ENCODE results near the gene CCDC192. TPM values are rescaled to one million over a fixed set of nuclear protein-coding genes. Genes with fewer than 3 reads are reported as not detected.

The CCDC192 gene
- polyA plus RNA-seq, 1 donor from 2014 or later, result not detected

GRCh38 chr5:127702434-127702833 is 757 bp upstream of the CCDC192 start:
- H3K27ac ChIP-seq (ENCODE audit: low read length), result no peak overlapping the region
- no peak for TF ChIP-seq REST (IDR thresholded peaks at IDR 0.05; ENCODE audit: borderline replicate concordance)
- no peak for TF ChIP-seq SMC3 (conservative IDR thresholded peaks at IDR 0.05; ENCODE audit: poor library complexity)
- TF ChIP-seq EZH2 (IDR thresholded peaks at IDR 0.05; ENCODE audit: borderline replicate concordance, insufficient read depth, low read length, poor library complexity, severe bottlenecking), result no peak
- TF ChIP-seq RAD21 (conservative IDR thresholded peaks at IDR 0.05), result no peak
- TF ChIP-seq POLR2AphosphoS5 (IDR thresholded peaks at IDR 0.05), result no peak
- no peak for TF ChIP-seq CTCF (IDR thresholded peaks at IDR 0.05; ENCODE audit: poor library complexity, severe bottlenecking)
- TF ChIP-seq TAF1 (IDR thresholded peaks at IDR 0.05; ENCODE audit: low read depth), result no peak
- no peak for TF ChIP-seq EP300 (conservative IDR thresholded peaks at IDR 0.05; ENCODE audit: poor library complexity, severe bottlenecking)
- TF ChIP-seq MXI1 (conservative IDR thresholded peaks at IDR 0.05; ENCODE audit: poor library complexity, severe bottlenecking), result no peak
- no peaks in the 10 kb centered on the region for H4K20me1 ChIP-seq (ENCODE audit: insufficient read depth)
- no peak overlapping the region for H3K4me3 ChIP-seq (ENCODE audit: low read length)
- H3K4me2 ChIP-seq (ENCODE audit: low read length), result no peak overlapping the region
- H3K9ac ChIP-seq (ENCODE audit: low read length), result no peak overlapping the region
- no peaks in the 10 kb centered on the region for H3K36me3 ChIP-seq (ENCODE audit: insufficient read depth, low read length)
- H3K9me3 ChIP-seq (ENCODE audit: low read length), result no peaks in the 10 kb centered on the region
- H3K27me3 ChIP-seq (ENCODE audit: insufficient read depth, low read depth, low read length), result no peaks in the 10 kb centered on the region
- no peaks in the 10 kb centered on the region for H3K9me2 ChIP-seq (ENCODE audit: insufficient read depth, low read length)
- H3F3A ChIP-seq (ENCODE audit: insufficient read depth, low read length, poor library complexity, severe bottlenecking), result no peaks in the 10 kb centered on the region
- H2AFZ ChIP-seq (ENCODE audit: low read depth, low read length), result no peak overlapping the region
- no peaks in the 10 kb centered on the region for H3K79me2 ChIP-seq (replicated peaks; ENCODE audit: insufficient read depth, low read length)

GRCh38 chr5:127705120-127705892 is 2.1 kb downstream of the CCDC192 start:
- H4K20me1 ChIP-seq (ENCODE audit: insufficient read depth), result no peaks in the 10 kb centered on the region
- no peak overlapping the region for H3K4me3 ChIP-seq (ENCODE audit: low read length)
- no peaks in the 10 kb centered on the region for H3K27me3 ChIP-seq (ENCODE audit: insufficient read depth, low read depth, low read length)
- no peaks in the 10 kb centered on the region for H3F3A ChIP-seq (ENCODE audit: insufficient read depth, low read length, poor library complexity, severe bottlenecking)
- no peak overlapping the region for H2AFZ ChIP-seq (ENCODE audit: low read depth, low read length)
- H3K4me2 ChIP-seq (ENCODE audit: low read length), result no peak overlapping the region
- H3K27ac ChIP-seq (ENCODE audit: low read length), result no peak overlapping the region
- no peaks in the 10 kb centered on the region for H3K79me2 ChIP-seq (replicated peaks; ENCODE audit: insufficient read depth, low read length)
- no peak for TF ChIP-seq POLR2AphosphoS5 (IDR thresholded peaks at IDR 0.05)
- TF ChIP-seq SMC3 (conservative IDR thresholded peaks at IDR 0.05; ENCODE audit: poor library complexity), result no peak
- TF ChIP-seq EZH2 (IDR thresholded peaks at IDR 0.05; ENCODE audit: borderline replicate concordance, insufficient read depth, low read length, poor library complexity, severe bottlenecking), result no peak
- no peak for TF ChIP-seq TAF1 (IDR thresholded peaks at IDR 0.05; ENCODE audit: low read depth)
- TF ChIP-seq RAD21 (conservative IDR thresholded peaks at IDR 0.05), result no peak
- TF ChIP-seq REST (IDR thresholded peaks at IDR 0.05; ENCODE audit: borderline replicate concordance), result no peak
- no peak for TF ChIP-seq EP300 (conservative IDR thresholded peaks at IDR 0.05; ENCODE audit: poor library complexity, severe bottlenecking)
- TF ChIP-seq MXI1 (conservative IDR thresholded peaks at IDR 0.05; ENCODE audit: poor library complexity, severe bottlenecking), result no peak
- no peak for TF ChIP-seq CTCF (IDR thresholded peaks at IDR 0.05; ENCODE audit: poor library complexity, severe bottlenecking)
- H3K9me3 ChIP-seq (ENCODE audit: low read length), result no peaks in the 10 kb centered on the region
- H3K36me3 ChIP-seq (ENCODE audit: insufficient read depth, low read length), result no peaks in the 10 kb centered on the region
- H3K9ac ChIP-seq (ENCODE audit: low read length), result no peak overlapping the region
- no peaks in the 10 kb centered on the region for H3K9me2 ChIP-seq (ENCODE audit: insufficient read depth, low read length)

Measured in neural cell (in vitro differentiated cells).